GM18526 (cell line): ENCODE data around the gene HIPK3.

Experiments
- POLR2A ChIP-seq: IDR thresholded peaks from 3 replicates; pipeline ENCODE4 v1.6.1; 2011; ENCODE audit not compliant: insufficient read length; ENCODE audit errors: extremely low read depth

The HIPK3 gene

DNA sequence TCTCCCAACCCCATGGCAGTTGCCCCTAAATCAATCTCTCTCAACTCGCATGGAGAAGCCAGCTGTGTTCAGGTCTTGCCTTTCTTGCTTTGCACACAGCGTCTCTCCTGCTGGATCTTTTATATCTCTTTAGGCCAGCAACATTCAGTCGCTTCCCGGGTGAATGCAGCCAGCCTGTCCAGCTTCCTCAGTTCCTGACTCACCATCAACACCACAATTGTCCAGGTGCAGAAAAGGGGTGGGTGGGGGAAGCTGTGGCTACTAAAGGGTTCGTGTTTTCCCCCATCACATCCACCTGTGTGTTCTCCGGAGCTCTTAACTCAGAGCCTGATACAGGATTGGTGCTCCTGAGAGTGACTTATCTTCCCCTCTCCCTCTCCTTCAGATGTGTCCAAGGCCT, 116.5 kb downstream of the HIPK3 start:
- no peak for TF ChIP-seq POLR2A

GRCh38 chr11:33375236-33375635, 118.1 kb downstream of the HIPK3 start:
- no peak for TF ChIP-seq POLR2A

- TF ChIP-seq POLR2A = no peak
Observed at GRCh38 chr11:33375688-33376311, 118.6 kb downstream of the HIPK3 start, which contains the start of gene KIAA1549L. Gene KIAA1549L, plus strand, starts transcription at chr11:33376108.

GRCh38 chr11:33376331-33377310, 119.4 kb downstream of the HIPK3 start:
- TF ChIP-seq POLR2A = no peak

GRCh38 chr11:33377412-33378370, 120.5 kb downstream of the HIPK3 start:
- no peak for TF ChIP-seq POLR2A

GRCh38 chr11:33379947-33380346, 122.8 kb downstream of the HIPK3 start:
- no peak for TF ChIP-seq POLR2A

DNA sequence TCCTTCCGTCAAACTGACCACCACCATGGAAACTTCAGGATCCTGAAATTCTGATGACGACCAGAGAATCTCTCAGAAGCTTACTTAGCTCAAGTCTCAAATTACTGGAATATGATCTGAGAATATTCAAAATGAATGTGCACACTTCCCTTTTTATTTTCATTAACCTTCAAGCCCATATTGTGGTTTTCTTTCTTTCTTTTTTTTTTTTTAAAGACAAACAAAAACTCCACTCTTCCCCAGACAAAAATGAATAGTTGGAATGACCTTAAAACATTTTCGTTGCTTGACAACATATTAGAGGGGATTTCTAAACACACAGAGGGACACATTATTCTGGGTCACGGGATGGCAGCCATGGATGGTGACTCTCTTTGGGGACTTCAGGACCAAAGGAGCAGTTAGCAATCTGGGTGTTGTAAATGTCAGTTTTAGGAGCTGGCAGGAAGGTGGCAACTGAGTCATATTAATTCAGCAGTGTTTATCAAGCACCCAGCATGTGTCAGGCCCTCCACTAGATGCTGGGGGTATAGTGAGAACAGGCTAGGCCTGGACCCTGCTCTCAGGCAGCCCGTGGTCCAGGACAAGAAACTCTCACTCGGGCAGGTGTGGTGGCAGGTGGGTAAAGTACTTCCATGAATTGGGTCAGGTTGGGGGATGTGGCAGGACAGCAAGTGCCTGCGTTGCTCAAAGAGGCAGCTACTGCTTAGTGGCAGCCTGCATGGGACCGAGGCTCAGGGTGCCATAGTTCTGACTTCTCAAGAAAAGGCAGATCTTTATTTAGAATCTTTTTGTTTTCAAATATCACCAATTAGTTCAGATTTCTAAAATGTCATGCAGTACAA, 126.1 kb downstream of the HIPK3 start:
- TF ChIP-seq POLR2A = no peak

GRCh38 chr11:33383920-33384209, 126.7 kb downstream of the HIPK3 start:
- TF ChIP-seq POLR2A = no peak

DNA sequence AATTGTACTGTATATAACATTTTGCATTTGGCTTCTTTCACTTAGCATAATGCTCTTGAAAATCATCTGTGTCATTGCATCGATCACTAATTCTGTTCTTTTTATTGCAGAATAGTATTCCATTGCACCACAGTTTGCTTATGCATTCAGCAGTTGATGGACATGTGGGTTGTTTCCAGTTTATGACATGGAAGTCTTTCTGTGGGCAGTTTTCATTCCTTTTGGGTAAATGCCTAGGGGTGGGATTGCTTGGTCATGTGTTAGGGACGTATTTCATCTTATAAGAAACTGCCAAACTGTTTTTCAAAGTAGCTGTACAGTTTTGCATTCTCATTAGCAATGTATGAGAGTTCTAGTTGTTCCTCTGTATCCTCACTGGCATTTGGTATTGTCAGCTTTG, 127.0 kb downstream of the HIPK3 start:
- no peak for TF ChIP-seq POLR2A

DNA sequence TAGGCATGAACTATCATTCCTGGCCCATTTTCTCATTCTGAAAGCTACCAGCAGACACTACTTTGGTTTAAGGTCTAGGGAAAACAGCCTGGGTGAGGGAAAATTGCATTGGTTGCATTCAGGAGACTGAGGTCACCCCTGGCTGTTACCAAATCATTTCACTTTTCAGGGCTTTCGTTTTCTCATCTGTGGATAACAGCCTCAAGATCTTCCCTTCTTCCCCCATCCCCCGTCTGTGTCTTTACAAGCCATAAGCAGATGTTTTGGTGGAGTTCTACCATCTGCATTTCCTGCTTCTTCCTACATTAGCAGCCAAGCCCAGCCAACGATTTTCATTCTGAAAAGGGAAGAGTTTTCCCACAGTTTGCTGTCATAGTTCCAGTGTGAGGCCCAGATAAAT, 130.4 kb downstream of the HIPK3 start:
- TF ChIP-seq POLR2A = no peak

GRCh38 chr11:33387996-33388395, 130.8 kb downstream of the HIPK3 start:
- no peak for TF ChIP-seq POLR2A

- TF ChIP-seq POLR2A = no peak
Observed at GRCh38 chr11:33388793-33389525, 131.8 kb downstream of the HIPK3 start.

DNA sequence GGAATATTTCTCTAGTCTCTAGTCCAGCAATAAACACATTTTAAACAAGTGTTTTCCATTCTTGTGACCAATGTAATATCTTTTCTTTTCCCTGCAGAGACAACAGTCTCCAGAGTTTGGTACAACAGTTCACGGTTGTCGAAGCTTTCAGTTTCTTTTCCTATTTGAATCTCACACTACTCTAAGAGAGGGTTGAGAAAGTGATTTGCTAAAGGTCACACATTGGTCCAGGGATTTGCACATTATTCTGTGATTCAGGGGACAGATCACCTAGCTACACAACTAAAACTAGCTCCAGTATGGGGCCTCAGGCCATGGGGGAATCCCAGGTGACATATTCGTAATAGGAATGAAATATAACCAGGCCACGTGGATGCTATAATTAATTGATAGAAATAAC, 132.5 kb downstream of the HIPK3 start:
- no peak for TF ChIP-seq POLR2A
